ENCODE measurements around the gene G6PC1. TPM values are rescaled to one million over a fixed set of nuclear protein-coding genes. Genes with fewer than 3 reads are reported as not detected.
"Not testable (repeated sequence)": the region's sequence is repeated elsewhere in the genome, so short reads cannot be mapped to it uniquely, and the experiment has no call there.

The G6PC1 gene
- total RNA-seq, 1 experiment from 2014 or later: not detected

GRCh38 chr17:42881706-42882105, 18.9 kb upstream of the G6PC1 start:
- H3K36me3 ChIP-seq; DNase-seq (ENCODE audit: low read depth in 1 of 2, low spot score in 2 of 2); H3K9me3 ChIP-seq (replicated peaks); H3K4me3 ChIP-seq; H3K27ac ChIP-seq; H3K4me1 ChIP-seq (replicated peaks): not testable (repeated sequence)
- H3K27me3 ChIP-seq (replicated peaks): peaks cover 16% of the 10 kb centered on the region

DNA sequence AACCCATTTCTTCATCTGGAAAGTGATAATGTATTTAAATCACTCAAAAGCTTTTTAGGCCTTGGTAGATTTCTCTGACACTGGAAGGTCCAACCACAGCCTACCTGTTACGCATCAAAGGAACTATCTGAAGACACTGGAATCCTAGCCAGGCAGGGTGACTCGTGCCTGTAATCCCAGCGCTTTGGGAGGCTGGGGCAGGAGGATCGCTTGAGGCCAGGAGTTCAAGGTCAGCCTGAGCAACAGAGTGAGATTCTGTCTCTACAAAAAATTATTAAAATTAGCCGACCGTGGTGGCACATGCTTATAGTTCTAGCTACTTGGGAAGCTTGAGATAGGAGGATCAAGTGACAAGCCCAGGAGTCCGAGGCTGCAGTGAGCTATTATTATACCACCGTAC, 18.4 kb upstream of the G6PC1 start:
- H3K4me1 ChIP-seq (replicated peaks): no peaks in the 10 kb centered on the region
- no peaks in the 10 kb centered on the region for H3K9me3 ChIP-seq (replicated peaks)
- no peak for DNase-seq (ENCODE audit: low read depth in 1 of 2, low spot score in 2 of 2)
- H3K4me3 ChIP-seq: no peak overlapping the region
- H3K27ac ChIP-seq: no peak overlapping the region
- H3K36me3 ChIP-seq: no peaks in the 10 kb centered on the region
- H3K27me3 ChIP-seq (replicated peaks): peaks cover 11% of the 10 kb centered on the region

- H3K27ac ChIP-seq: no peak overlapping the region
- H3K4me1 ChIP-seq (replicated peaks): no peaks in the 10 kb centered on the region
- DNase-seq (ENCODE audit: low read depth in 1 of 2, low spot score in 2 of 2): no peak
- no peak overlapping the region for H3K4me3 ChIP-seq
- H3K9me3 ChIP-seq (replicated peaks): no peaks in the 10 kb centered on the region
- H3K36me3 ChIP-seq: no peaks in the 10 kb centered on the region
- no peaks in the 10 kb centered on the region for H3K27me3 ChIP-seq (replicated peaks)
Observed at GRCh38 chr17:42883802-42884558, 16.6 kb upstream of the G6PC1 start.

GRCh38 chr17:42885806-42886205, 14.8 kb upstream of the G6PC1 start:
- H3K27ac ChIP-seq; H3K4me1 ChIP-seq (replicated peaks); DNase-seq (ENCODE audit: low read depth in 1 of 2, low spot score in 2 of 2); H3K4me3 ChIP-seq; H3K36me3 ChIP-seq; H3K27me3 ChIP-seq (replicated peaks); H3K9me3 ChIP-seq (replicated peaks): not testable (repeated sequence)

DNA sequence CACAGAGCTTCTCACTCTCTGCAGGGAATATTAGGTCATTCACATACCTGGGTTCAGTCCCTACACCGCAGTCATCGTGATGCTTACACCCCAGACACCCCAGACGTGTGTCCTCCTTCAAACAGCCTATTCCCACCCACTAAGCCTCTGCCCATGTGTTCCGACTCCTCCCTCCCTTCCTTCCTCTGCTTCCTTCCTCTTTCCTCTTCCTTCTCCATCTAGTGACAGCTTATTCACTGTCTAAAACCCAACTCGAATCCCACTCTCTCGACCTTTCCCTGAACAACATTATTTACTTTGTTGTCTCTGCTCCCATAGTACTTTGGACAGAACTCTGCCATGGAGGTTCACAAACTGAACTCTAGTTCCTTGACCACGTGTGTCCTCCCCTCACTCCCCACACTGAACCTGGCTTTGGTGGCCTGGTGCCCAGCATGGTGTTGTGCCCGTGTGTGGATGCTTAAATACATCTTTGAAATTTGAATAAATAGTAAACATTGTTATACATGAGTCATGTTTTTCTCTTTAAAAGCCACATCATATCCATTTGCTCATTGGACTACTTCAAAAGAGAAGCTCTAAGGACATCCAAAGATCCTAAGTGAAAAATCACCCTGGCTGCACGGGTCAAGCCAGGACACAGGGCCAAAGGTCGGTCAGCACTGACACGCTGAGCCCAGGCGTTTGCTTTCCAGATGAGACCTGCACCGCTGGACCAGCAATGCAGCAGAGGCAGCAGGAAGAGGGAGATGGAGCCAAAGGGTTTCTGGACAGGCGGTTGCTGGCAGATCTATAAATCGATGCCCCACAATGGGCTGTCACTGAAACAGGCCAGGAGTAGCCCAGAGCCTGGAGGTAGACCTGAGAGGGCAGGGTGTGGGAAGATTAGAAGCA, 14.1 kb upstream of the G6PC1 start:
- Histone ChIP-seq H3K4me1 (replicated peaks) (no peaks in the 10 kb centered on the region), H3K9me3 (replicated peaks) (no peaks in the 10 kb centered on the region), H3K27ac (no peak overlapping the region), H3K36me3 (no peaks in the 10 kb centered on the region), H3K4me3 (no peak overlapping the region), H3K27me3 (replicated peaks) (no peaks in the 10 kb centered on the region)
- no peak for DNase-seq (ENCODE audit: low read depth in 1 of 2, low spot score in 2 of 2)

- Histone ChIP-seq H3K9me3 (replicated peaks) (no peaks in the 10 kb centered on the region), H3K4me1 (replicated peaks) (no peaks in the 10 kb centered on the region)
Observed at GRCh38 chr17:42889809-42890208, 10.8 kb upstream of the G6PC1 start.

GRCh38 chr17:42891539-42892152, 9.0 kb upstream of the G6PC1 start:
- H3K4me1 ChIP-seq (replicated peaks): peaks cover 6% of the 10 kb centered on the region; the same call in 1 of the 2 replicates
- no peaks in the 10 kb centered on the region for H3K27me3 ChIP-seq (replicated peaks)
- DNase-seq (ENCODE audit: low read depth in 1 of 2, low spot score in 2 of 2): no peak
- H3K27ac ChIP-seq: no peak overlapping the region
- no peaks in the 10 kb centered on the region for H3K9me3 ChIP-seq (replicated peaks)
- H3K36me3 ChIP-seq: no peaks in the 10 kb centered on the region
- H3K4me3 ChIP-seq: no peak overlapping the region

More at GRCh38 chr17:42889809-42890208, 10.8 kb upstream of the G6PC1 start:
- no peaks in the 10 kb centered on the region for H3K27me3 ChIP-seq (replicated peaks)
- no peaks in the 10 kb centered on the region for H3K36me3 ChIP-seq
- H3K4me3 ChIP-seq: no peak overlapping the region
- DNase-seq (ENCODE audit: low read depth in 1 of 2, low spot score in 2 of 2): no peak
- no peak overlapping the region for H3K27ac ChIP-seq

GRCh38 chr17:42893359-42893758, 7.2 kb upstream of the G6PC1 start:
- Histone ChIP-seq H3K4me3 (no peak overlapping the region), H3K36me3 (no peaks in the 10 kb centered on the region)
- DNase-seq (ENCODE audit: low read depth in 1 of 2, low spot score in 2 of 2): no peak

GRCh38 chr17:42894283-42895184, 6.1 kb upstream of the G6PC1 start:
- Histone ChIP-seq H3K9me3 (replicated peaks) (no peaks in the 10 kb centered on the region), H3K27ac (no peak overlapping the region), H3K27me3 (replicated peaks) (no peaks in the 10 kb centered on the region), H3K4me3 (no peak overlapping the region), H3K4me1 (replicated peaks) (peaks cover 6% of the 10 kb centered on the region; the same call in 1 of the 2 replicates), H3K36me3 (no peaks in the 10 kb centered on the region)
- no peak for DNase-seq (ENCODE audit: low read depth in 1 of 2, low spot score in 2 of 2)

More at GRCh38 chr17:42893359-42893758, 7.2 kb upstream of the G6PC1 start:
- Histone ChIP-seq H3K9me3 (replicated peaks) (no peaks in the 10 kb centered on the region), H3K4me1 (replicated peaks) (peaks cover 6% of the 10 kb centered on the region; the same call in 1 of the 2 replicates), H3K27ac (no peak overlapping the region), H3K27me3 (replicated peaks) (no peaks in the 10 kb centered on the region)

DNA sequence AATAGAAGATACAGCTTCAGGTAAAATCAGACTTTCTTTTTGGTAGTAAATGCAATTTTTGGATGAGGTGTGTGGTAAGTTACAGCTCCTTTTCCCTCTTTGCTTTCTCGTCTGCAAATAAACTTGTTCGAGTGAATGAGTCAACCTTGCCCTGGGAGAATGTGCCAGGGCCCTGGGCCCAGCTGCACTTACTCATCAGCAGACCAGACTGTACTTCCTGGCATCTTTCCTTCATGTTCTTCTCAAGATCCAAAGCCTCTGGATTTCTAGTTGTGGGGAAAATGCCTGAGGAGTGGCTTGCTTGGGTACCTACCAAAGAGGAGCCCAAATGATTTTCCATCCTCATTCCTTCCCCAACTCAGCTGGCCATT, 5.4 kb upstream of the G6PC1 start:
- Histone ChIP-seq H3K36me3 (no peaks in the 10 kb centered on the region), H3K4me1 (replicated peaks) (peaks cover 6% of the 10 kb centered on the region; the same call in 1 of the 2 replicates), H3K27me3 (replicated peaks) (no peaks in the 10 kb centered on the region), H3K27ac (no peak overlapping the region), H3K9me3 (replicated peaks) (no peaks in the 10 kb centered on the region), H3K4me3 (no peak overlapping the region)
- DNase-seq (ENCODE audit: low read depth in 1 of 2, low spot score in 2 of 2): no peak

DNA sequence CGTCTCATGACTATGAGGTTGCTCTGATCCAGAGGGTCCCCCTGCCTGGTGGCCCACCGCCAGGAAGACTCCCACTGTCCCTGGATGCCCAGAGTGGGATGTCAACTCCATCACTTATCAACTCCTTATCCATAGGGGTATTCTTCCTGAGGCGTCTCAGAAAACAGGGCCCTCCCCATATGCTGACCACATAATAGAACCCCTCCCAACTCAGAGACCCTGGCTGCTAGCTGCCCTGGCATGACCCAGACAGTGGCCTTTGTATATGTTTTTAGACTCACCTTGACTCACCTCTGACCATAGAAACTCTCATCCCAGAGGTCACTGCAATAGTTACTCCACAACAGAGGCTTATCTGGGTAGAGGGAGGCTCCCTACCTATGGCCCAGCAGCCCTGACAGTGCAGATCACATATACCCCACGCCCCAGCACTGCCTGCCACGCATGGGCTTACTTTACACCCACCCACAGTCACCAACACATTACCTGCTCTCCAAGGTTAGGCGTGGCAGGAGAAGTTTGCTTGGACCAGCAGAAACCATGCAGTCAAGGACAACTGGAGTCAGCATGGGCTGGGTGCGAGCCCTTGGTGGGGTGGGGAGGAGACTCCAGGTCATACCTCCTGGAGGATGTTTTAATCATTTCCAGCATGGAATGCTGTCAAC, 2.3 kb upstream of the G6PC1 start:
- no peak for DNase-seq (ENCODE audit: low read depth in 1 of 2, low spot score in 2 of 2)
- Histone ChIP-seq H3K27me3 (replicated peaks) (no peaks in the 10 kb centered on the region), H3K27ac (no peak overlapping the region), H3K9me3 (replicated peaks) (no peaks in the 10 kb centered on the region), H3K4me1 (replicated peaks) (peaks cover 6% of the 10 kb centered on the region; the same call in 1 of the 2 replicates), H3K4me3 (no peak overlapping the region), H3K36me3 (no peaks in the 10 kb centered on the region)

- H3K27me3 ChIP-seq (replicated peaks); H3K36me3 ChIP-seq; H3K27ac ChIP-seq; H3K4me1 ChIP-seq (replicated peaks); H3K9me3 ChIP-seq (replicated peaks); H3K4me3 ChIP-seq; DNase-seq (ENCODE audit: low read depth in 1 of 2, low spot score in 2 of 2): not testable (repeated sequence)
Observed at GRCh38 chr17:42899981-42900380, 618 bp upstream of the G6PC1 start.
